ENCODE data around the gene HIVEP3.

The HIVEP3 gene

GRCh38 chr1:41784531-41785274, 134.0 kb downstream of the HIVEP3 start:
- DNase-seq (ENCODE audit: low read depth) = no peak

DNA sequence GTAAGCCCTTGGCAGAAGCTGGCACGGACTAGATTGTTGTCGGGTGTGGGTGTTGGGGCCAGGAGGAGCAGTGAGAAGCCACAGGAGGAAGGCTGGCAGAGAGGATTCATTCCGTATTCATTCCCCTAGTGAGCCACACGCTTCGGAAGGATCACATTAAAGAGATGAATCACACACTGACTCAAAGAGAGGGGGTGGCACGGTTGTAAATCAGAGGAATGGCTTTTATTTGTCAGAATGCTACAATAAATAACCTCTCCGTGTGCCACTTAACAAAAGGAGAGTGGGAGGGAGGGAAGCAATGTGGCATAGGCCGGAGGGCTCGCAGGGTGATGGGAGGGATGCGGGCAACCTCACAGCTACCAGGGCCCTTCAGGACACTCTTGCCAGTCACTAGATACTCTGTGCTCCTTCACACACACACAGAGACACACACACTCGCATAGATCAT, 135.5 kb downstream of the HIVEP3 start:
- DNase-seq (ENCODE audit: low read depth) = peak; percentile 63

- no peak for DNase-seq (ENCODE audit: low read depth)
These were observed 137.8 kb downstream of the HIVEP3 start for GRCh38 chr1:41780916-41781315.

DNA sequence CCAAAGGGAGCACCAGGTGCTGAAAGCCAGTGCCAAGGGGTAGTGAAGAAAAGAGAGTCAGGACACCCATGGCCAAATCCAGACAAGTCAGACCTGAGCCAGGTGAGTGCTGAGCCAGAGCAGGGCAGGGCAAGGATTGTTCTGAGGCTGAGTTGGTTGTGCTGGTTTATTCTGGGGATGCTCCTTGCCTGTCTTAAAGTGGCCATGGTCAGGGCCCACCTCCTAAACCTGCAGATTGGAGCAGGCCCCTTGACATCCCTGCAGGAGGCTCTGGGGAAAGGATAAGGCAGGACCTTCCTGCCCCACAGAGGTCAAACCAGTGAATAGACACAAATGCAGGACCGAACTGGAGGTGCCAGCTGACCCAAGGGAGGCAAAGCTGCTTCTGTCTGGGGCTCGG, 138.4 kb downstream of the HIVEP3 start:
- no peak for DNase-seq (ENCODE audit: low read depth)

DNA sequence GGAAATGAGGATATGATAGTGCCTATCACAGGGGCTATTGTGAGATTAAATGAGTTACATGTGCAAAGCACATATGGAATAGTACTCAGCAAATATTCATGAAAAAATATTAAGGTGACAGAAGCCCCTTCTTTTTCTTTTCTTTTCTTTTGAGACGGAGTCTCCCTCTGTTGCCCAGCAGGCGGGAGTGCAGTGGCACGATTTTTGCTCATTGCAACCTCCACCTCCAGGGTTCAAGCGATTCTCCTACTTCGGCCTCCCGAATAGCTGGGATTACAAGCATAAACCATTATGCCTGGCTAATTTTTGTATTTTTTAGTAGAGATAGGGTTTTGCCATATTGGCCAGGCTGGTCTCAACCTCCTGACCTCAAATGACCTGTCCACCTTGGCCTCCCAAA, 139.4 kb downstream of the HIVEP3 start:
- DNase-seq (ENCODE audit: low read depth) = no peak

- DNase-seq (ENCODE audit: low read depth) = no peak
These were observed 141.0 kb downstream of the HIVEP3 start for GRCh38 chr1:41777695-41778094.

GRCh38 chr1:41776891-41777441, 141.8 kb downstream of the HIVEP3 start:
- DNase-seq (ENCODE audit: low read depth) = no peak

DNA sequence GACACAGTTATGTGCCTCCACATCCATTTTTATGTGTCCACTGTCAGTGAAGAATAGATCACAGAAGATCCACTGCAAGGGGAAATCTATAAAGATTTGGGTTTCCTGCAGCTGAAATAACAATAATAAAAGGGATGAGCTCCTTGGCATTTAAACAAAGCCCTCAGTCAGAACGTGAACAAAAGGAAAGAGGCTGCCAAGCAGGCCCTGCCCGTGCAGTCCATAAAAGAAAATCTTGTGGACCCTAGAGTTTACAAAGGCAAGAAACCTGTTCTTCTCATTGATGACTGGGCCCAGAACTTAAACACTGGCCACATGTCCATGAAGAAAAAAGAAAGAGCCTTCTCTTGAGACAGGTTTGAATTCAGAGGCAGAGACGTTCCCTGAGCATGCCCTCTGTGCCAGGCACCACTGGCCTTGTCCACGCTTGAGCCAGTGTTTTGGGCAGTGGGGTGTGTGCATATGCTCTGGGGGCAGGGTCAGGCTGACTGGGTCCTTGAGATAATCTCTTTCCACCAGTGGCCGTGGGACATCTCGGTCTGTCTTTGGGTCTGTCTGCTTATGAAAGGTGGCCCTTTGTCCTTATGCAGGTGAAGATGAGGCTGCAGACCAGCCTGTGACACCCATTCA, 142.7 kb downstream of the HIVEP3 start:
- DNase-seq (ENCODE audit: low read depth) = no peak

DNA sequence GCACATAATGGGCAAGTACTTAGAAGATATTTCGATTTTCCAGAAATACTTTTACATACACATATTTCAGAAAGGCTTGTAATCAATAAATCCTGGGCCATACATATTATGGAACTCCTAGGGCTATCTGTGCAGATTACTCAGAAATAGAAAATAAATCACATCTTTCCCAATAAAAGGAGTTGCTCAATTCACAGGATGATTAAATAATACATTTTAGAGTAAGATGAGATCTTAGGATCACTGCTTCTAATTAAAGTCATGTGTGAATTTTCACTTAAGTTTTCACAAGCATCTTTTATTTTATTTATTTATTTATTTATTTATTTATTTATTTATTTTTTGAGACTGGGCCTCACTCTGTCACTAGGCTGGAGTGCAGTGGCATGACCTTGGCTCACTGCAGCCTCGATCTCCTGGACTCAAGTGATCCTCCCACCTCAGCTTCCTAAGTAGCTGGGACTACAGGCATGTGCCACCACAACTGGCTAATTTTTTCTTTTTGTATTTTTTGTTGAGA, 144.2 kb downstream of the HIVEP3 start:
- DNase-seq (ENCODE audit: low read depth) = no peak

DNA sequence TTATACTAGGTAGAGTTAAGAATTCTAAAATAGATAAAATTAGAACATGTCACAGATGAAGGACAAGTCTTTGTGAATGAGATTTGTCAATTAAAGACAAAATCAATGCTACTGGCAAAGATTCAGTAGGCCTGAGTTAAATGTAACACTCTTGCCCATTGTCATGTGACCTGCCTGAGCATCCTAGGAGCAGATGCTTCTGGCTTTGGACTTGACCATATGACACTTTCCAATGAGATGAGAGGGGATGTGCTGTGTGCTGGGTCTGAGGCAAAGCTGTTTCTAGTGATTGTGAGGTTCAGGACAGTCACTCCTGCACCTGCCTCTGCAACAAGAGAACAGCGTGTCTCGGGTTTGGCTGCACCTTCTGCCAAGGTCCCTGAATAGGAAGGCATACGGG, 144.9 kb downstream of the HIVEP3 start:
- no peak for DNase-seq (ENCODE audit: low read depth)

DNA sequence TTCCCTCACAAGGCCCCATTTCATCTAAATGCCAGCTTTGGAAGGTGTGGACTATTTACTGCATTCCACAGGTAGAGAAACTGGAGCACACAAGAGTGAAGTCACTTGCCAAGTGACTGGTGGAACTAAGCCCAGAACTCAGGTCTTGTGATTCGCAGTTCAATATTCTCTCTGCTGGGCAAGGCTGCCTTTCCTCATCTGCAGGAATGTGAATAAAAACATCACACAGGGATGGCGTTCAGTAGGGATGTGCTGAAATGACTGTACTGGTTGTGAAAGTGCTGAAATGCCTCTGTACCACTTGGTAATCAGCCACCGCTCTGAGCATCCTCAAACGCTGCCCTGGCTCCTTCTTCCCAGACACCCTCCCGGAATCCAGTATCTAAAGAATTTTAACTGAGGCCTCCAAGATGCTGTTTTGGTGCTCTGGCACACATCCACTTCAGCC, 145.6 kb downstream of the HIVEP3 start:
- DNase-seq (ENCODE audit: low read depth) = peak; percentile 92

DNA sequence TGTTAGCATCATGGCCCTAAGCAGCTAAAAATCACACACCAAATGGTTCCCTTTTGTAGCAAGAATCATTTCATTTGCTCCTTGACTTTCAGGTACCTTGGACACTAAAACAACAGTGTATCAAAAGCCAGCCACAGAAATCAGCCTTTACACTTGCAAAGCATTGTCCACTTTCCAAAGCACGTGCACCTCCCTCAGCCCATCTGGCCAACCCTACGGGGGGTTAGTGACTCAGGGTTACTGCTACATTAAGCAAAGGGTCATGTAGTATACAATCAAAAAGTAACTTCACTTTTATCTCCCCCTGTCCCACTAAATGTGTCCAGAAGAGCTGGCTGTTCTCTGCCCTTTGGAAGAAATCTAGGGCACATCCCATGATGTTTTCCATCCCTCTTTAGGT, 149.7 kb downstream of the HIVEP3 start:
- no peak for DNase-seq (ENCODE audit: low read depth)

GRCh38 chr1:41768583-41768982, 150.1 kb downstream of the HIVEP3 start:
- no peak for DNase-seq (ENCODE audit: low read depth)

GRCh38 chr1:41767534-41768525, 150.9 kb downstream of the HIVEP3 start:
- no peak for DNase-seq (ENCODE audit: low read depth)

DNA sequence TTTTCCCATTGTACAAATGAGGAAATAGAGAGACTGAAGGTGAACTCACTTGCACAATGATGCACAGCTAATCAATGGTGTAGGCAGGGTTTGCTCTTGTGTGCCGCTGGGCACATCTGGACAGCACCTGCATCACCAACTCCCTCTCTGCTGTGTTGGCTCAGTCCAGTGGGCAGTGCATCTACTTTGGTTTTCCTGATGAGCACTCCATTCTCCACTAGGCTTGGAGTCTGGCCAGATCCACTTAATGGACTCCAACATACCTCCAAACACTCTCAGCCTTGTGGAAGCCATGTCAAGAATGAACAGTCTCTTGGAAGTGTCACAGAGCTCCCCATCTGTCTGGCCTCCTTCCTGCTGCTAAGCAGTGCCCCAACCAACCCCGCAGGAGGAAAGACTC, 152.2 kb downstream of the HIVEP3 start:
- DNase-seq (ENCODE audit: low read depth) = no peak

DNA sequence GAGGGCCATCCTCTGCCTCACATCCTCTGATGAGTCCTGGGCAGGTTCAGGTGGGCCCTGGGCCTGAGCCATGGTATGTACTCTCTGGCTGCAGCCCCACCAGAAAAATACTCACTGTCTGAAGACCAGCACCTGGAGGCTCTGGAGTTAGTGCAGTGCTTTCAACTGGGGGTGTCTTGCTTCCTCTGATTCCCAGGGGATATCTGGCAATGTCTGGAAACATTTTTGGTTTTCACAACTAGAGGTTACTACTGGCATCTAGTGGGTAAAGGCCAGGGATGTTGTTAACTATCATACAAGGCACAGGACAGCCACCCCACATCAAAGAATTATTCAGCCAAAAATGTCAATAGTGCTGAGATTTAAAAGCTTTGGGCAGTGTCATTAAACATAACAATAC, 152.7 kb downstream of the HIVEP3 start:
- DNase-seq (ENCODE audit: low read depth) = no peak

DNA sequence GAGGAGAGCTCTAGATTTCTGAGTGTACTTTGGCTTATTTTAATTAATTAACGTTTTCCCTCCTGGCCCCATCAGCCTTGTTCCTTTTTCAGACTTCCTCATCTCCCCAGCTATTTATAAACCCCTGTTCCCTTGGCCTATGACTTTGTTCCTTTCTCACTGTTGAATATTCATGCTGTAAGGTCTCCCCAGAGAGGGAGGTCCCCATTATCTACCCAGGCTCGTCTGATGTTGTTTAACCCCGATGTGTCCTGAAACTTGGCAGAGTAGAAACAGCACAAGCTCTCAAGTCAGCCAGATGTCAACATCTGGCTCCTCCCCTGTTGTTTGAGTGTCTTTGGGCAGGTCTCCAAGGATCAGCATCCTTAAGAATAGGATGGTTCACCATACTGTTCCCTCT, 153.6 kb downstream of the HIVEP3 start:
- DNase-seq (ENCODE audit: low read depth) = no peak

DNA sequence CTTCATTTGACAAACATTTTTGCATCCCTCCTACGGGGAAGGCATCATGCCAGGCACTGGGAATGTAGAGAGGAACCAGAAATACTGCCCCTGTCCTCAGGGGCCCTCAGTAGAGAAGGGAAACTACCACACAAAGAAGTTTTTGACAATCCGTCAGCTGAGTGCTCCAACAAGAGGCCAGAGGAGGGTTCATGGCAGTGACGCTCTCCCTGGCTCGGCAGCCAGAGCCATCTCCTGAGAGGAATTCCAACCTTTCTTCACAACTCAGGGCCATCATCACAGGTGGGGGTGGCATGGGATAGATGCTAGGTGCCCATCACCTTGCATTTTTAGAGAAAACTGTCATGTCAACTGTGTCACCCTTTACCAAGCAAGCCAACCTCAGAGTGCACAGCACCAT, 154.1 kb downstream of the HIVEP3 start:
- DNase-seq (ENCODE audit: low read depth) = no peak

GRCh38 chr1:41762777-41763176, 155.9 kb downstream of the HIVEP3 start:
- DNase-seq (ENCODE audit: low read depth) = no peak

- no peak for DNase-seq (ENCODE audit: low read depth)
These were observed 156.5 kb downstream of the HIVEP3 start for GRCh38 chr1:41762251-41762650.

DNA sequence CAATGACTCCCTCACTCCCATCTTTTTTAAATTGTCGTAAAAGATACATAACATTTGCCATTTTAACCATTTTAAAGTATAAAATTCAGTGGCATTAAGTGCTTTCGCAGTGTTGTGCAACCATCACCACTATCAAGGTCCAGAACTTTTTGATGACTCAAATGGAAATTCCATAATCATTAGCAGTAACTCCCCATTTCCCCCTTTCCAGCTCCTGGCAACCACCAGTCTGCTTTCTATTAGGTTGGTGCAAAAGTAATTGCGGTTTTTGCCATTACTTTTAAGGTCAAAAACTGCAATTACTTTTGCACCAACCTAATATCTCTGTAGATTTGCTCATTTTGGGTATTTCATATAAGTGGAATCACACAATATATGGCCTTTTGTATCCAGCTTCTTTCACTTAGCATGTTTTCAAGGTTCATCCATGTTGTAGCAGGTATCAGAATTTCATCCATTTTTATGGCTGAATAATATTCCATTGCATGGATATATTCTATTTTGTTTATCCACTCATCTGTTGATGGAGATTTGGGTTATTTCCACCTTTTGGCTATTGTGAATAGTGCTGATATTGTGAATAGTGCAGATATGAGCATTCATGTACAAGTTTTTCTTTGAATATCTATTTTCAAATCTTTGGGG, 159.7 kb downstream of the HIVEP3 start:
- DNase-seq (ENCODE audit: low read depth) = peak; percentile 55
